GM12892 (cell line): Measurements from ENCODE around the gene CMTM6.
"Not testable (repeated sequence)": the region's sequence is repeated elsewhere in the genome, so short reads cannot be mapped to it uniquely, and the experiment has no call there.

Experiments
- DNase-seq: peaks from one replicate; pipeline ENCODE4 v3.0.0; 2011; ENCODE audit not compliant: insufficient read length
- FAIRE-seq: peaks from 2 replicates; lab custom pipeline; 2011; peaks lifted over from hg19 to GRCh38; lab: Jason Lieb, UNC
- POLR2A ChIP-seq: IDR thresholded peaks from 2 replicates; pipeline ENCODE4 v1.6.1; 2011; ENCODE audit warnings: low read depth, low read length, control low read depth
- POLR2AphosphoS5 ChIP-seq: IDR thresholded peaks from 2 replicates; pipeline ENCODE4 v1.6.1; 2011; ENCODE audit warnings: low read depth, low read length, control low read depth
- TAF1 ChIP-seq: IDR thresholded peaks from 2 replicates; pipeline ENCODE4 v1.6.1; 2011; ENCODE audit warnings: low read depth, mild to moderate bottlenecking, control low read depth, low read length, borderline replicate concordance

CMTM6 gene

DNA sequence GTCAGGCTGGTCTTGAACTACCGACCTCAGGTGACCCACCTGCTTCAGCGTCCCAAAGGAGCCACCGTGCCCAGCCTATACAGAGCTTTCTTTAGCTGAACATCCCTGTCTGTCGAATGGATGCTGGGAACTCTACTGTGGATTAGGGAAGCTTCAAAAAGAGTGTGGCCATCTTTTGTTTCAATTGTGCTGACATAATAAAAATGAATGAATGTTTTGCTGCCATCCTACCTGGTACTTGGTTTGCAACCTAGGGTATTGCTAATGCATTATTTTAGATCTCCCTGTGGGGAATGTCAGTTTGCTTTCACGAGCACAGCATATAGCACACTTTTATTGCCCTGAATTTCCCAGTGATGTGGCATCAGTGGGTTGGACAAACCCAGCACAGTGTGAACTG lies 32.3 kb downstream of the CMTM6 start:
- TF ChIP-seq POLR2A, result no peak
- FAIRE-seq (no peak), DNase-seq (no peak)

DNA sequence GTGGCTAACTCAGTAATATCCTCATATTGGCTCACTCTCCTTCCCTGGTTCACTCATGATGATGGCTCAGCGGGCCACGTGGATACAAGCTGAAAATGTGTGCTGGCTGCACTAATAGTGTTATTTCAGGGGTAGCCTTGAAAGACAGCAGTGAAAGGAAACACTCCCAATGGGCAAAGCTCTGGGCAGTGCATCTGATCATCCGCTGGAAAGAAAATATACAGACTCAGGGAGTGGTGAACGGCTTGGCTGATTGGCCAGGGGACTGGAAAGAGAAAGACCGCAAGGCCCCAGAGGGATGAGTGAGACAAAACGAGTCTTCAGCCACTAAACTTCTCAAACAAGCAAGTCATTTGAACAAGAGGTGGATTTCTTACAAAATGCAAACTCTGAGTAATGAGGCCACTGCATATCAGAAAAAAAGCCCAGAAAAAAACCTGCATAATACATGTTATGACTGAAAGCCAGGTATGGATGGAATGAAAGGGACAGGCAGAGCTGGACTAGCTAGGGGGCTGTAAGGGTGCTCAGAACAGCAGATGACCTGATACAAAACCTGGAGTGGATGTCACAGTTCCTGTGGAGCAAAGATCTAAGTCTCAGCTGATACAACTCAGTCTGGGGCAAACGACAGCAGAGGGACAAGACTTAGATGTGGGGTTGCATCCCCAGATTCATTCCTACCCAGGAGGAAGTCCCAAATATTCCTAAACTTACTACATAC lies 33.3 kb downstream of the CMTM6 start:
- DNase-seq, result no peak
- TF ChIP-seq POLR2A (no peak), POLR2AphosphoS5 (no peak), TAF1 (no peak)

DNA sequence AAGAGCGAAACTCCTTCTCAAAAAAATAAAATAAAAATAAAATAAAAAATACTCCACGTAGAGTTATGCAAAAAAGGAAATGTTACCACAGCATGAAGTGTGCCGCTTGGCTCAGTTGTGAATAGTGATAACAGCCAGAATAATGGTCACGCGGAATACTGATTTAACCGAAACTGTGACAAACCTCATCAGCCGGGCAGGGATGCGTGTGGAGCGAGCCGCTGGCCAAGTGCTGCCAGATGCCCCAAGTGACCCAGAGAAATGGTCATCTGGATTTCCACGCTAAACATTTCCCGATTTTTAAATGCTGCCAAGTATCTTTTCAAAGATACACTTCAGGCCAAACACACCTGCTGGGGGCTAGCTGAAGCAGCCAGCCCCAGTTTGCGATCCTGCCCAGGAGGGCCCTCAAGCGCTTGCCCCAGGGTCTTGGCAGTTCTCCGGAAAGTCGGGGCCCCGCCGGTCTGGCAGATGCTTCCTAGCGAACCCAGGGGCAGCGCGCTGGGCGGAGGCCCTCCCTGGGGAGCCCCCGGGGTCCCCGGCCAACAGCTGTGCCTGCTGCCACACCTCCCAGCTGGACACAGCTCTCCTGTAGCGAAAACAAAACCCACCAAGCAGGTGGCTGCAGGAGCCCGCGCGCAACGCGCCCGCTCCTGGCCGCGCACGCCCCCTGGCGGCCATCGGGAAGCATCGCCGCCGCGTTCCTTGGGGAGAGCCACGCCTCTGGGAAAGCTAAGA lies 35.1 kb downstream of the CMTM6 start:
- no peak for TF ChIP-seq POLR2A
- TF ChIP-seq TAF1, result no peak
- no peak for TF ChIP-seq POLR2AphosphoS5
- FAIRE-seq, result peak; percentile 89
- peak; percentile 79 for DNase-seq

More for the DNA sequence above, 33.3 kb downstream of the CMTM6 start:
- FAIRE-seq, result no peak

DNA sequence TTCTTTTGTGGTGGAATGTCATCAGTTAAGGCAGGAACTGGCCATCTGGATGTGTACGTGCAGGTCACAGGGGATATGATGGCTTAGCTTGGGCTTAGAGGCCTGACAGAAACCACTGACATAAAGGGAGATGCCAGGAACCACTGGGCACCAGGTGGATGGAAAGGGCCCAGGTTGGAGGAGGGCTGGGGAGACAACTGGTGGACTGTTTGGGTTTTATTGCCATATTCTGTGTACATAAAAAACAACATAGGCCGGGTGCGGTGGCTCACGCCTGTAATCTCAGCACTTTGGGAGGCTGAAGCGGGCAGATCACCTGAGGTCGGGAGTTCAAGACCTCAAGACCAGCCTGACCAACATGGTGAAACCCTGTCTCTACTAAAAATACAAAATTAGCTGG lies 35.8 kb downstream of the CMTM6 start:
- not testable (repeated sequence) for DNase-seq, FAIRE-seq

DNA sequence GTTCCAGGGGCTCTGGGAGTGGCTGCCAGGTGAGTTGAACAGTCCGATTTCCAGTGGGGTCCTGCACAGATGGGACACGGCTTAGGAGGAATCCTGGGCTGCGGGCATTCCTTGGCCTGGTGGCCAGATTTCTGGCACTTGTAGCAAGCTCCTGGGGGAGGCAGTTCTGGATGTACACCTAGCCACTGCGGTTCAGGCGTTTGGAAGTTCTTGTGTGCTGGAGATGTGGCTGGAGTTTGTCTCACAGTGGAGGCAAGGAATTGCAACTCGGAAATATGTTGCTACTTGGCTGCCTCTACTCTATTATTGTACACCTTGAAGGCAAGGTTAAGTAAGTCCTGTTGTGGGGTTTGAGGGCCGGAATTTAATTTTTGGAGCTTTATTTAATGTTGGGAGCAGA lies 37.9 kb downstream of the CMTM6 start:
- not testable (repeated sequence) for DNase-seq, FAIRE-seq

DNA sequence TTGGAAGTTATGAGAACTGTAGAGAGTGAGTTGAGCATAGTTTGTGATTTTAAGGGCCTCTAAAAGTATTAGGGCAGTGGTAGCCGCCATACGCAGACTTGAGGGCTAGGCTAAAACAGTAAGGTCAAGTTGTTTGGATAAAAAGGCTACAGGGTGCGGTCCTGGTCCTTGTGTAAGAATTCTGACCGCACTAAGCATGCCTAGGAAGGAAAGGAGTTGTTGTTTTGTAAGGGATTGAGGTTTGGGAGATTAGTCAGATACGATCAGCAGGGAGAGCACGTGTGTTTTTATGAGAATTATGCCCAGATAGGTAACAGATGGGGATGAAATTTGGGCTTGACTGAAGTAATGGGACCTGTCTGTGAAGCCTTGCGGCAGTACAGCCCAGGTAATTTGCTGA lies 39.2 kb downstream of the CMTM6 start:
- FAIRE-seq, DNase-seq: not testable (repeated sequence)

DNA sequence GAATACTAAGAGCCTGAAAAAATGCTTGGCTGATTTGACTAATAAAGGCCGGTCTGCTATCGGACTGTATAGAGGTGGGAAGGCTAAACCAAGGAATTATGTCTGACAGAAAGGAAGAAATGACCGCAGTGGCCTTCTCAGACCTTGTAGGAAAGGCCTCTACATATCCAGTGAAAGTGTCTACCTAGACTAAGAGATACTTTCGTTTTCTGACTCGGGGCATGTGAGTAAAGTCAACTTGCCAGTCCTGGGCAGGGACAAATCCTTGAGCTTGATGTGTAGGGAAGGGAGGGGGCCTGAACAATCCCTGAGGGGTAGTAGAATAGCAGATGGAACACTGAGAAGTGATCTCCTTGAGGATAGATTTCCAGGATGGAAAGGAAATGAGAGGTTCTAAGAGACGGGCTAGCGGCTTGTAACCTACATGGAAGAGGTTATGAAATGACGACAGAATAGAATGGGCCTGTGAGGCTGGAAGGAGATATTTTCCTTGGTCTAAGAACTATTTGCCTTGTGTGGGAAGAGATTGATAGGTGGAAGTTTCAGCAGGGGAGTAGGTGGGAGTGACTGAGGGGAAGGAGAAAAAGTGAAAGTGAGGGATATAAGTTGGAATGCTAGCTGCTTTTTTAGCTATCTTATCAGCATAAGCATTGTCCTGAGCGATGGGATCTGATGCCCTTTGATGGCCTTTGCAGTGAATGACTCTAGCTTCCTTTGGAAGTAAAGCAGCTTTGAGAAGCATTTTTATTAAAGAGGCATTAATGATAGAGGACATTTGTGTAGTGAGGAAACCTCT lies 40.3 kb downstream of the CMTM6 start:
- not testable (repeated sequence) for FAIRE-seq, DNase-seq

DNA sequence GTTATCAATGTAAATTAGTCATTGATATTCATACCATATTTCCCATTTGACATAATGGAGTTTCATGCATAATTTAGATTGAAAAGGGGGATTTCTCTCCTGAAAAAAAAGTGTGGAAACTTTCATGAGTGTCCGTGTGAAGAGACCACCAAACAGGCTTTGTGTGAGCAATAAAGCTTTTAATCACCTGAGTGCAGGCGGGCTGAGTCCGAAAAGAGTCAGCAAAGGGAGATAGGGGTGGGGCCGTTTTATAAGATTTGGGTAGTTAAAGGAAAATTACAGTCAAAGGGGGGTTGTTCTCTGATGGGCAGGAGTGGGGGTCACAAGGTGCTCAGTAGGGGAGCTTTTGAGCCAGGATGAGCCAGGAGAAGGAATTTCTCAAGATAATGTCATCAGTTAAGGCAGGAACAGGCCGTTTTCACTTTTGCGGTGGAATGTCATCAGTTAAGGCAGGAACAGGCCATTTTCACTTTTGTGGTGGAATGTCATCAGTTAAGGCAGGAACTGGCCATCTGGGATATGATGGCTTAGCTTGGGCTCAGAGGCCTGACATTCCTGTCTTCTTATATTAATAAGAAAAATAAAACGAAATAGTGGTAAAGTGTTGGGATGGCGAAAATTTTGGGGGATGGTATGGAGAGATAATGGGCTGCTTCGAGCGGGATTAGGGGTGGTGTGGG lies 41.7 kb downstream of the CMTM6 start:
- DNase-seq, FAIRE-seq: not testable (repeated sequence)

DNA sequence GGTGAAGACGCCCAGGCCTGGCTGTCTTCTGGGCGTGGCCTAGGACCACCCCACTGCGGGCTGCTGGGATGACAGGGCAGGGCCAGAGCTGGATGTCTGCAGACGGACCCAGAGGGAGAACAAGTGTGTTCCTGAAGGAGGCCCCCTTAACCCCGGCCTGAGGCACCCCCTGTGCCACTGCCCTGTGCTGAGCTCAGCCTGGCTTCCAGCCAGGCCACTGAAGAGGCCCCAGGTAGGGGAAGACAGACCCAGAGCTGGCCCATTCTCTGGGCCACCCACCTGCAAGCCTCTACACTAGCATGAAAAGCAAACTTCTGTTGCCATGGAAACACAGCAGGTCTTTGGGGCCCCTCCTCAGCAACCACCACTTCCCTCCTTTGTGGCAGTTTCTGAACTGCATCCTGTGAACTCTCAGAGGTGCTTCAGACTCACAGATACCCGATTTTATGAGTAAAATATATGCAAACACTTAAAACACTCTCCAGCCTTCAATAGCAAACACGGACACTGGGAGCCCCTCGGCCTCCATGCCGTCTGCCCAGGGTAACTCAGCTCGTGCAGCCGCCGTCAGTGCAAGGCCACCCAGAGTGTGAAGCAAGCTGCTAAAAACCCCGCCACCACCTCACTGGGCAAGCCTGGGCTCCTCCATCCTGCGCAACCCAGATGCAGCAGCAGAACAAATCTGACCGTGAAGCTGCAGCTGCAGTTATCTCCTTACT lies 42.5 kb downstream of the CMTM6 start:
- TF ChIP-seq POLR2AphosphoS5 (no peak), TAF1 (no peak), POLR2A (no peak)
- FAIRE-seq (peak; percentile 36), DNase-seq (peak; percentile 51)

DNA sequence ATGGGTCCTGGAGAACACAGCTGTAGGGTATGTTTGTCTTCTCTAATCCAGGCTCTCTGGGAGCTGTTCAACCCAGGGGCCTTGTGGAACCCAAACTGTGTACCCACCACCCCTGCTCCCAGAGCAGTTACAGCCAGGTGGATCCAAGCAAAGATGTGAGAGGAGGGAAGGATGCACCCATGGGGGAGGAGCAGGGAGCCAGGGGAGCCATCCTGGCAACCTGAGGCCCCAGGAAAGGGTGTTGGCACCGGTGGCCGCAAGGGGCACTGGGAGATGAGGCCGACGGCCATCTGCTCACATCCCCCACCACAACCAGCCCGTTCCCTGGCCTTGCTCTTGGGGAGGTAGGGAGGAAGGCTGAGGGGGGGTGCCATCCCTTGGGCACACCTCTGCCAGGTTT lies 43.2 kb downstream of the CMTM6 start:
- no peak for DNase-seq
- TF ChIP-seq TAF1 (no peak), POLR2A (no peak), POLR2AphosphoS5 (no peak)
- no peak for FAIRE-seq

DNA sequence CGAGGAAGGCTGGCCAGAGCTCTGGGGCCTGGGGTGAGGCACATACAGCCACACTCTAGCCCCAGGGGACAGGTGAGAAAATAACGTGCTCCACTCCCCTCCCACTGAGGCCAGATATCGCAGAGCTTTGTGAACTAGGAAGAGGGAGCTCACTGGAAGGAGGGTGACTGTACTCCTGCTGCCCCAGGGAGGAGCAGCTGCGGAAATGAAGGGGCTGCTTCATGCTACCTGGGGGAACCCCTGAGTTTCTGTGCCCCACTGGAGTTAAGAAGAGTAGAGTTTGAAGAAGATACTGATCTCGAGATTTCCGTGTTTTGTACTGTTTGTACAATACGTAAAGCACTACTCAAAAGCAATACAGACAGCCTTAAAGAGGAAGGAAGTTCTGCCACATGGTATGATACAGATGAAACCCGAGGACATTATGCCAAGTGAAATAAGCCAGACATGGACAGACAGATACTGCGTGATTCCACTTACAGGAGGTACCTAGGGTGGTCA lies 44.6 kb downstream of the CMTM6 start:
- no peak for TF ChIP-seq TAF1
- TF ChIP-seq POLR2A, result peak; percentile 36; the same call in 1 of the 2 replicates
- TF ChIP-seq POLR2AphosphoS5, result no peak
- FAIRE-seq (peak; percentile 46), DNase-seq (no peak)
